HepG2 (cell line): ENCODE data around the gene GMEB2. TPM values are rescaled to one million over a fixed set of nuclear protein-coding genes. Genes with fewer than 3 reads are reported as not detected.

Experiments
- ATAC-seq: fragments of 200-7000 bp; cut with Tn5 transposase; 3 replicates; pipeline ENCODE4 v1.9.1; 2020; ENCODE audit warnings: mild to moderate bottlenecking, moderate library complexity
- BruUV-seq: library from RNA; stranded (reverse); fragments of 400-500 nt; replicated peaks from 2 replicates; lab custom pipeline; 2021; lab: Mats Ljungman, UMichigan
- CTCF ChIA-PET: fragments of 300-600 bp; formaldehyde crosslinking; extraction: SDS; loops from one replicate; lab custom pipeline; 2021; ENCODE audit warnings: low total read pairs, inconsistent platforms, low intra/inter-chr PET ratio; lab: Yijun Ruan, JAX
- POLR2A ChIA-PET: fragments of 350-600 bp; sonication (Branson Sonifier 250); formaldehyde crosslinking; loops from one replicate; lab custom pipeline; 2020; ENCODE audit warnings: antibody characterized with exemption, inconsistent platforms; lab: Yijun Ruan, JAX
- DNase-seq: peaks from one replicate; pipeline ENCODE4 v3.0.0-alpha.2; 2015; ENCODE audit warnings: low spot score
- FAIRE-seq: peaks from 3 replicates; lab custom pipeline; 2011; peaks lifted over from hg19 to GRCh38; lab: Jason Lieb, UNC
- H2AFZ ChIP-seq: one replicate; pipeline ENCODE4 v1.6.1; 2011; ENCODE audit warnings: low read length, inconsistent platforms
- H3K27ac ChIP-seq: fragments of 300-600 bp; 3 replicates; pipeline ENCODE4 v1.8.0; 2011; ENCODE audit warnings: mixed run types, mild to moderate bottlenecking, mixed read lengths, low read length, inconsistent platforms; ENCODE audit not compliant: insufficient read depth; ENCODE audit errors: extremely low read length
- H3K27me3 ChIP-seq, 2 experiments: fragments of 200-600 bp in 1 of 2; 2 replicates in 1 of 2; 3 replicates in 1 of 2; pipeline versions ENCODE4 v1.6.0 to v1.8.0; 2011; ENCODE audit warnings: low read length in 2 of 2, mild to moderate bottlenecking in 2 of 2, moderate library complexity in 2 of 2, inconsistent platforms in 1 of 2; ENCODE audit not compliant: insufficient read depth in 2 of 2, control insufficient read depth in 1 of 2
- H3K36me3 ChIP-seq, 2 experiments: fragments of 200-600 bp in 1 of 2; replicated peaks in 1 of 2; 2 replicates in 1 of 2; 3 replicates in 1 of 2; pipeline versions ENCODE4 v1.5.1 to v1.8.0; 2011; ENCODE audit warnings: low read length in 2 of 2, inconsistent platforms in 1 of 2; ENCODE audit not compliant: insufficient read depth in 2 of 2, control insufficient read depth in 1 of 2
- H3K4me1 ChIP-seq: 2 replicates; pipeline ENCODE4 v1.5.1; 2012; ENCODE audit warnings: low read length, inconsistent platforms; ENCODE audit not compliant: insufficient read depth
- H3K4me2 ChIP-seq: 2 replicates; pipeline ENCODE4 v1.6.0; 2011; ENCODE audit warnings: low read depth, low read length, inconsistent platforms
- H3K4me3 ChIP-seq, 3 experiments: fragments of 200-600 bp in 1 of 3; sonication (generic), shearing (Covaris generic) in 1 of 3; replicated peaks in 1 of 3; 2 replicates each; pipeline ENCODE4 v1.5.1; 2011 to 2016; ENCODE audit warnings: low read length in 3 of 3, inconsistent platforms in 2 of 3, low read depth in 2 of 3, mild to moderate bottlenecking in 2 of 3, control low read depth in 1 of 3, mixed read lengths in 1 of 3; ENCODE audit not compliant: insufficient read depth in 1 of 3
- H3K79me2 ChIP-seq: one replicate; pipeline ENCODE4 v1.6.1; 2011; ENCODE audit warnings: low read length, inconsistent platforms; ENCODE audit not compliant: insufficient read depth
- H3K9ac ChIP-seq: 2 replicates; pipeline ENCODE4 v1.6.0; 2011; ENCODE audit warnings: mild to moderate bottlenecking, low read depth, low read length, inconsistent platforms; ENCODE audit not compliant: insufficient read depth
- H3K9me3 ChIP-seq: 2 replicates; pipeline ENCODE4 v1.5.1; 2012; ENCODE audit warnings: mild to moderate bottlenecking, low read length
- H4K20me1 ChIP-seq: 2 replicates; pipeline ENCODE4 v1.6.0; 2011; ENCODE audit warnings: inconsistent platforms, mild to moderate bottlenecking, low read length, moderate library complexity; ENCODE audit not compliant: insufficient read depth
- WGBS: methylation state at CpG from one replicate; pipeline ENCODE4 v1.1.6; 2017; ENCODE audit warnings: low lambda C conversion rate; 5-methylcytosine and 5-hydroxymethylcytosine counted together
- in situ Hi-C: cut with HindIII; loops from 2 replicates; pipeline ENCODE4 v1.10.0; 2017; ENCODE audit warnings: low pct_unique_long_range_greater_than_20kb; ENCODE audit not compliant: extremely low pct_ligation_motif_present
- intact Hi-C: fragments of 100-400 bp; cut with micrococcal nuclease; formaldehyde crosslinking; loops from one replicate; pipeline ENCODE4 v1.10.0; 2022; ENCODE audit not compliant: unreplicated experiment
- polyA plus RNA-seq, 8 experiments: library from polyadenylated mRNA; depleted of rRNA in 3 of 8; stranded (reverse) in 7 of 8; unstranded in 1 of 8; fragments of >200 nt; fragmentation: Illumina TruSeq in 4 of 8; extraction: Trizol in 4 of 8; gene quantifications; 2 replicates each; pipeline versions ENCODE4 v1.2.1 to v1.2.3, GENCODE V29; 2011 to 2016; ENCODE audit warnings: low read depth in 4 of 8, missing spikeins in 1 of 8, mixed read lengths in 1 of 8; ENCODE audit not compliant: insufficient read depth in 1 of 8
- total RNA-seq, 5 experiments: library from RNA; depleted of rRNA; stranded (reverse); fragments of >200 nt; fragmentation: Illumina TruSeq; extraction: Trizol; gene quantifications; 2 replicates each; pipeline ENCODE4 v1.2.3, GENCODE V29; 2016; ENCODE audit warnings: low read depth in 1 of 5
- TF ChIP-seq, protein P1 (sequence below): sonication (generic); formaldehyde crosslinking; IDR thresholded peaks from 2 replicates; pipeline ENCODE4 v1.9.0; 2021; ENCODE audit warnings: missing genetic modification reagents, borderline replicate concordance
- TF ChIP-seq, protein P2 (sequence below): sonication (generic); formaldehyde crosslinking; IDR thresholded peaks from 2 replicates; pipeline ENCODE4 v1.4.0; 2020; ENCODE audit warnings: missing genetic modification reagents, borderline replicate concordance

GMEB2 gene
- total and polyA plus RNA-seq, 2 of the 13 experiments (the other 11 are each of a cell fraction or from before 2014, with no cell fraction given) = 10.6 to 12.4 TPM

DNA sequence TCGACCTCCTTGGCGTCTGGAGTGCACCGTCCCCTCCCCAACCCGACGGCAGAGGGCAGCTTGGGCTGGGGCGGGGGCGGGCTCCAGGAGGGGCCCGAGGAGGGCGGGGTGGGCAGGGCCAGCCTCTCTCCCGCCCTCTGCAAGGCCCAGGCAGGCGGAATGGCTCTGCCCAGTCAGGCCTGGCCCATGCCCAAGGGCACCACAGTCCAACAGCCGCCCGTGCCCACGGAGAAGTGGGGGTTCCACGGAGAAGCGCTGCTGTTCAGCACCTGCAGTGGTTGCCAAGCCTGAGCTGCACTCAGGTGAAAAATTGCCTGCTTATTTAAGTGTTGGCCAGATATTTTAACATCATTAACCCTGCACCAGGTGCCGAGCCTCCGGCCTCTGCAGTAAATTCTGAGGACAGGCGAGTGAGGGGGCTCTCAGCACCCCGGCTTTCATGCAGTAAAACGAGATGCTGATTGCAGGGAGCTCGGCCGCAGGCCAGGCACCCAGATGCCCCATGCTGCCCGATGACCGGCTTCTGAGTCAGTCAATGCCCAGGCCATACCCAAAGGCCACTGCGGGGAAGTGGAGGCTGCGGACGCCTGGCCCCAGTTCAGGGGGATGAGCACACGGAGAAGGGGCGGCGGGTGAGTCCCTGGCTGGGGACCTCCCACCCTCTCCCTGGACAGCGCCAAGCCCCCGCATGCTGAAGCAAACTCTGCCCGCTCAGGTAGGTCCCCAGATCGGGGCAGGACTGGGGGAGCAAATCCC is 79.0 kb downstream of the GMEB2 start, which contains the start of gene SRMS:
SRMS (minus strand) TSS at position 25 of the 756 bp plus-strand sequence. CDS start 286 bp downstream, outside the sequence.
- BruUV-seq = no TSS peak
- H3K27me3 ChIP-seq = peaks cover 29 to 68% of the 10 kb centered on the region in 2 experiments
- POLR2A ChIA-PET = no interaction called here
- no peak within 1 kb of the TSS for H3K4me3 ChIP-seq
- intact Hi-C loops (no loop called here), in situ Hi-C loops (no loop called here)
- no peak for ATAC-seq
- TF ChIP-seq, protein P1, sequence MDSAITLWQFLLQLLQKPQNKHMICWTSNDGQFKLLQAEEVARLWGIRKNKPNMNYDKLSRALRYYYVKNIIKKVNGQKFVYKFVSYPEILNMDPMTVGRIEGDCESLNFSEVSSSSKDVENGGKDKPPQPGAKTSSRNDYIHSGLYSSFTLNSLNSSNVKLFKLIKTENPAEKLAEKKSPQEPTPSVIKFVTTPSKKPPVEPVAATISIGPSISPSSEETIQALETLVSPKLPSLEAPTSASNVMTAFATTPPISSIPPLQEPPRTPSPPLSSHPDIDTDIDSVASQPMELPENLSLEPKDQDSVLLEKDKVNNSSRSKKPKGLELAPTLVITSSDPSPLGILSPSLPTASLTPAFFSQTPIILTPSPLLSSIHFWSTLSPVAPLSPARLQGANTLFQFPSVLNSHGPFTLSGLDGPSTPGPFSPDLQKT = no peak
- TF ChIP-seq, protein P2, sequence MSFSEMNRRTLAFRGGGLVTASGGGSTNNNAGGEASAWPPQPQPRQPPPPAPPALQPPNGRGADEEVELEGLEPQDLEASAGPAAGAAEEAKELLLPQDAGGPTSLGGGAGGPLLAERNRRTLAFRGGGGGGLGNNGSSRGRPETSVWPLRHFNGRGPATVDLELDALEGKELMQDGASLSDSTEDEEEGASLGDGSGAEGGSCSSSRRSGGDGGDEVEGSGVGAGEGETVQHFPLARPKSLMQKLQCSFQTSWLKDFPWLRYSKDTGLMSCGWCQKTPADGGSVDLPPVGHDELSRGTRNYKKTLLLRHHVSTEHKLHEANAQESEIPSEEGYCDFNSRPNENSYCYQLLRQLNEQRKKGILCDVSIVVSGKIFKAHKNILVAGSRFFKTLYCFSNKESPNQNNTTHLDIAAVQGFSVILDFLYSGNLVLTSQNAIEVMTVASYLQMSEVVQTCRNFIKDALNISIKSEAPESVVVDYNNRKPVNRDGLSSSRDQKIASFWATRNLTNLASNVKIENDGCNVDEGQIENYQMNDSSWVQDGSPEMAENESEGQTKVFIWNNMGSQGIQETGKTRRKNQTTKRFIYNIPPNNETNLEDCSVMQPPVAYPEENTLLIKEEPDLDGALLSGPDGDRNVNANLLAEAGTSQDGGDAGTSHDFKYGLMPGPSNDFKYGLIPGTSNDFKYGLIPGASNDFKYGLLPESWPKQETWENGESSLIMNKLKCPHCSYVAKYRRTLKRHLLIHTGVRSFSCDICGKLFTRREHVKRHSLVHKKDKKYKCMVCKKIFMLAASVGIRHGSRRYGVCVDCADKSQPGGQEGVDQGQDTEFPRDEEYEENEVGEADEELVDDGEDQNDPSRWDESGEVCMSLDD (CRISPR knock-in tag) = no peak
- no peaks in the 10 kb centered on the region; the same call in 1 of the 2 replicates for H4K20me1 ChIP-seq
- no peak within 1 kb of the TSS for H3K27ac ChIP-seq
- H3K9ac ChIP-seq = no peak within 1 kb of the TSS
- H3K9me3 ChIP-seq = no peaks in the 10 kb centered on the region
- peaks cover 25% of the 10 kb centered on the region for H3K4me1 ChIP-seq
- no peak within 1 kb of the TSS for H2AFZ ChIP-seq
- no peak for DNase-seq
- no peaks in the 10 kb centered on the region for H3K36me3 ChIP-seq
- CTCF ChIA-PET = no interaction called here
- no peak within 1 kb of the TSS for H3K4me2 ChIP-seq
- H3K79me2 ChIP-seq = no peaks in the 10 kb centered on the region
- FAIRE-seq = no peak
- WGBS = 55% methylated on average over 19 of the region's 35 CpGs
